Peyer's patch (tissue), 4 donors: ENCODE data around the gene URI1.

Experiments
- CTCF ChIP-seq, 6 experiments: fragments of 450-650 bp in 4 of 6; fragments of 200-600 bp in 2 of 6; sonication (generic) in 1 of 6; IDR thresholded peaks; one replicate each; pipeline ENCODE4 v1.5.1; 2017 to 2019; ENCODE audit warnings: antibody characterized with exemption in 6 of 6, mild to moderate bottlenecking in 3 of 6, moderate library complexity in 1 of 6
- POLR2A ChIP-seq, 2 donors: fragments of 450-650 bp; IDR thresholded peaks; one replicate each; pipeline ENCODE4 v1.5.1; 2017; ENCODE audit warnings: antibody characterized with exemption in 2 of 2, mild to moderate bottlenecking in 2 of 2, moderate library complexity in 2 of 2

- TF ChIP-seq CTCF (IDR thresholded peaks at IDR 0.05) (no peak), POLR2A (IDR thresholded peaks at IDR 0.05) (no peak)
Observed at GRCh38 chr19:30026933-30027332, 84.9 kb downstream of the URI1 start.
